ENCODE data around the gene XPNPEP2.

Gene XPNPEP2

GRCh38 chrX:129754056-129755024 is 15.6 kb downstream of the XPNPEP2 start:
- DNase-seq, result no peak

GRCh38 chrX:129755779-129756650 is 17.2 kb downstream of the XPNPEP2 start:
- peak in 1 of 2 experiments; percentile 62 for DNase-seq

GRCh38 chrX:129759576-129760061 is 20.8 kb downstream of the XPNPEP2 start:
- DNase-seq, result no peak

GRCh38 chrX:129760155-129760554 is 21.4 kb downstream of the XPNPEP2 start:
- no peak for DNase-seq

GRCh38 chrX:129760981-129761380 is 22.2 kb downstream of the XPNPEP2 start:
- DNase-seq, result no peak

- no peak for DNase-seq
Measured at GRCh38 chrX:129761596-129761995, 22.8 kb downstream of the XPNPEP2 start.

- DNase-seq, result no peak
Measured at GRCh38 chrX:129762448-129762847, 23.7 kb downstream of the XPNPEP2 start.

- no peak for DNase-seq
Measured at GRCh38 chrX:129763666-129764065, 24.9 kb downstream of the XPNPEP2 start.

- DNase-seq, result peak in 1 of 2 experiments; percentile 54
Measured at GRCh38 chrX:129768186-129768585, 29.4 kb downstream of the XPNPEP2 start.

GRCh38 chrX:129768586-129769466 is 30.0 kb downstream of the XPNPEP2 start:
- DNase-seq, result no peak

- DNase-seq, result no peak
Measured at GRCh38 chrX:129769467-129770154, 30.8 kb downstream of the XPNPEP2 start.

- DNase-seq, result no peak
Measured at GRCh38 chrX:129771266-129771995, 32.7 kb downstream of the XPNPEP2 start.

GRCh38 chrX:129772796-129773431 is 34.1 kb downstream of the XPNPEP2 start:
- DNase-seq, result no peak

- DNase-seq, result no peak
Measured at GRCh38 chrX:129773649-129774458, 35.1 kb downstream of the XPNPEP2 start.

- DNase-seq, result no peak
Measured at GRCh38 chrX:129777218-129778030, 38.6 kb downstream of the XPNPEP2 start.

GRCh38 chrX:129779086-129779672 is 40.4 kb downstream of the XPNPEP2 start:
- no peak for DNase-seq

GRCh38 chrX:129779747-129780146 is 41.0 kb downstream of the XPNPEP2 start, which contains the start of gene SASH3:
Gene SASH3, plus strand, starts transcription at chrX:129779949. Its CDS starts 149 bp downstream, at chrX:129780098.
- no peak for DNase-seq

All from NCI-H524 (cell line).